Measurements from ENCODE around the gene DDX59.

The DDX59 gene

DNA sequence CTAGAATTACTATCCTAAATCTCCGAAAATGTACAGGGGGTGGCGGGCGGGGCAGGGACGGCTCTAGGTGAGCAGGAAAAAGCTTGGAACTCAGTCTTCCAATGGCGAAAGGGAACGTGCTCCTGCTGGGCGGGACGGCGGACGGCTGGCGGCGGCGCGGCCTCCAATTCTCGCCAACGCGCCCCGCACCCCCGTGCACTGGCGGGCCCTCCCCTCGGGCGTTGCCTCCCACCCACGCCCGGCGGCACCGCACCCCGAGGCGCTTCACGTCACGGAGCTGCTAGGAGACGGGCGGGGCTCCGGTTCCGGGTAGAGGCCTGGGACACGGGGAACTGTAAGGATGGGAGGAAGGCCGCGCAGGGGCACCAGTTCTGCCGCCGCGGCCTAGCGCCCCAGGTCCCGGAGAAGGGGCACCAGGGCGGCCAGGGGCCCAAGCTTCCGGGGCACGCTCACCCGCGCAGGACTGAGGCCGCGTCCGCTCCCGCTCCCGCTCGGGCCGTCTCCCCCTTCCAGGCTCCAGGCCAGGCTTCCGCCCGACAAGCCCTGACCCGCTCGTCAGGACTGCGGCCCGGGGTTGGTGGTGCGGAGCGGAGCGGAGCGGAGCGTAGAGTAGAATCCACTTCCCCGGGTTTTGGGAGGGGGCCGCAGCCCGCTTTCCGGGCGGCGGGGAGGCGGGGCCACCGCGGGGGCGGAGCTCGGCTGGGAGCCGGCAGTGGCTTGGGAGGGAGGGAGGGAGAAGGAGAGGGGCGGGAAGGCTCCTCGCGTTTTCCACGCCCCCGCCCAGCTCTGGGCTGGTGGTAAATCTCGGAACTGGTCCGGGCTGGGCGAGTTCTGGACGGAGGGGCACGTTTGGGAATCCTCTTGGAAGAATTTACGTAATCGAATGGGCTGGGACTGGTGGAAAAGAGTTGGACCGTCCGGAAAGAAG lies at the start of gene DDX59:
Gene DDX59, minus strand, starts transcription at position 594 of the 928 bp plus-strand sequence. CDS start 3,167 bp downstream, outside the sequence.
- DNase-seq, result peak; percentile 51 to 97 (median 91)

DNA sequence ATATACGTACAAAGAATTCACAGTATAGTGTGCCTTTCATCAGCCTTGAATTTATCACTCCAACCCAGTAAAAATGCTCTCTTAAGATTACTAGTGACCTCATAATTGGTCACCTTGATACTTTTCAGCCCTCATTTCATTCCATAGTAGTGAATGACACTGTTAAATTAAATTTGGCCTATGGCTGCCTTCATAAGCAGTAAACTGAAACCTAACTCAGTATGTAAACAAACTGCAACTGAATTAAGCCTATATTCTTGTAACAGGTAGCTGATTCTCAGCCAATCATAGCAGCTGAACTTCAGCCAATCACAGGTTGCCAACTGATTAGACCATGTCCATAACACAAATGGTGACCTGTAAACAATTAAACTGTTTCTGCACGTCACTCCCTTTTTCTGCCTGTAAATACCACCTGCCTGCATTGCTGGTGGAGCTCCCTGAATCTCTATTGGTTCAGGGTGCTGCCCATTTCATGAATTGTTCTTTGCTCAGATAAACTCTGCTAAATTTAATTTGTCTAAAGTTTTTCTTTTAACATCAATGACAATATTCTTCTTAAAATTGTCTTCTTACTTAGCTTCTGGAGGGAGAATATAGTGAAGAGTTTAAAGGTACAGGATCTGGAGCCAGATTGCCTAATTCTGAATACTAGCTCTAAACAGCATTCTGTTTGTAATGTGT lies 44.9 kb upstream of the DDX59 start:
- DNase-seq, result no peak

DNA sequence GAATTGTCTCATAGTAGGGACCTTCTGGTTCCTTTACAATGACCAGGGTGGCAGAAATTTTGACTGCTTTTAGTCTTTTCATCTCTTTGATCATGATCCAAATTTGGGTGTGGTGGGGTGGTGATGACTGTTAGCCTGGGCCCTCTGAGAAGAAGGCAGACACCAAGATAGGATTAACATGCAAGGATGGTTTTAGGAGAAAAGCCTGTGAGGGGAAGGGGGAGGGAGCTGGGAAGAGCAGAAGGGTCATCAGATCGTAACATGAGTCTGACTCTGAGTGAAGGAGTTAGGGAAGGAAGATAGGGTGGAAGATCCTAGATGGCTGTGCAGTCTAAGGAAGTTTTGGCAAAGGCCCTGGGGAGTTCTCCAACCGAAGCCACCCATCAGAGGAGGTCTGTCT lies 40.5 kb upstream of the DDX59 start:
- no peak for DNase-seq

DNA sequence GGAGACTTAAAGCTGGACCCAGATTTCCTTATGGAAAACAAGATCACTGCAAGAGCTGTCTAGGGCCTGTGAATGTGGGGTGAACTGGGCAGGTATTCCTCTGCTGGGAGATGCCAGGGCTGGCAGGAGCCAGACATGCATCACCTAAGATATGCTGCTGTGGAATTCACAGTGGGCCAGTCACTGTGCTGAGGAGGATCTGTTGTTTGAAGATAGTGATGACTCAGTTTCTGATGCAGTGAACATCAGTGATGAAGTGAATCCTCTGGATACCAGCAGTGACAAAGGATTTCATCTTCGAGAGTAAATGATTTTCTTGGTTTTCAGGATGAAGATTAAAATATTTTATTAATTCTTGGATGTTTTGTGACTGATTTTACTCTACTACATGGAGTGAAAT lies 39.1 kb upstream of the DDX59 start:
- no peak for DNase-seq

DNA sequence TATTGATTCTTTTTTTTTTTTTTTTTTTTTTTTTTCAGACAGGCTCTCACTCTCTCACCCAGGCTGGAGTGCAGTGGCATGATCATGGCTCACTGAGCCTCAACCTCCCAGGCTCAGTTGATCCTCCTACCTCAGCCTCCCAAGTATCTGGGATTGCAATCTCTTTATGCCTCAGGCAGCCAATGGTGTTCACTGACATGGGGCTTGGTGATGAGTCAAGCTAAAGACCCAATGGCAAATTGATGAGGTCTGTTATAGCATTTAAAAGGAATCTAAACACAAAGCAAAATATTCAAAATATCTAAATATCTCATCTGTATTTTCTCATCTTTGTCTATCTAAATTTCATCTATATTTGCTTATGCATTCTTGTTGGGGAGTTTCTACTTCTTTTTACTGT lies 38.5 kb upstream of the DDX59 start:
- DNase-seq, result no peak

DNA sequence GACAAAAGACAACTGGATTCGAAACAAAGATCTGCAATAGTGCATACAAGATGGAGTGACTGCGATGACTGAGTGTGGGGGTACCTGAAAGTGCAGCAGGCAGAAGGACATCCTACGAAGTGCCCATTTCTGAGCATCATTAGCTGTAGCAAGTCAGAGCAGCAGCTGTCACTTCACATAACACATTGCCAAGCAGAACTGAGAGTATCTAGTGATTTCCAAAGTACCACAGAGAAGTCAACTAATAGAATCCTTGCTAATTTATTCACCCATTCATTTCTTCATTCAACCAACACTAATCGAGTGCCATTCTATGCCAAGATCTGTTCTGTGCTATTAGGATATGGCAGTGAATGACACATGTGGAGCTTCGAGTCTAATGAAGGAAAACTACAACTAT lies 37.4 kb upstream of the DDX59 start:
- DNase-seq, result no peak

DNA sequence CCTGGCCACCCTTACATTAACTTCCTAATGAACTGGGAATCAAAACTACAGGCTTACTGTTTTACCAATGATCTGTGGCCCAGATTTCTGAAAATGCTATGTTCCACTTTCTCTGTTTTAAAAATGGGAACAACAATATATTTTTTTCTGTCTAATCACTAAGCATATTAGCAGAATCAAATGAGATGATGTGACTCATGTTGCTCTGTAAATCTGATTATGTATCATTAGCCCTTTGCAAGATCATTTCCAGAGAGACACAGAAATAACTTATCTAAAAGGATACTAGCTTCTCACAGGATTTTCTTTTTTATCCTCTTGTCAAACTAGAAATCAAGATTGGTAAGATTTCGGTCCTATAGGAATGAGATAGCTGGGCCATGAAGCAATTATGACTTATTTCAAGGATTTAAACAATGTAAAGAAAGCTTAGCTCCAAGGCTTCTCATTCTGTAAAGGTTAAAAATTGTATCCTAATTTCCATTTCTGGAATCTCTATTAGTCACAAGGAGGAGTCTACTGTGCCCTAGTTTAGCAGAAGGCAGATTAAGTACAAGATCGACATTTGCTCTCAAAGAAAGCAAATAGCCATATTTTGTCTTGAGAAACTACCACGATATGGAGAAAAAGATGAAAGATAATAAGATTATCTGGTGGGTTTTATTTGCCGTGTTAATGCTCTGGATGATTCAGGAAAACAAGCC lies 36.6 kb upstream of the DDX59 start:
- no peak for DNase-seq

DNA sequence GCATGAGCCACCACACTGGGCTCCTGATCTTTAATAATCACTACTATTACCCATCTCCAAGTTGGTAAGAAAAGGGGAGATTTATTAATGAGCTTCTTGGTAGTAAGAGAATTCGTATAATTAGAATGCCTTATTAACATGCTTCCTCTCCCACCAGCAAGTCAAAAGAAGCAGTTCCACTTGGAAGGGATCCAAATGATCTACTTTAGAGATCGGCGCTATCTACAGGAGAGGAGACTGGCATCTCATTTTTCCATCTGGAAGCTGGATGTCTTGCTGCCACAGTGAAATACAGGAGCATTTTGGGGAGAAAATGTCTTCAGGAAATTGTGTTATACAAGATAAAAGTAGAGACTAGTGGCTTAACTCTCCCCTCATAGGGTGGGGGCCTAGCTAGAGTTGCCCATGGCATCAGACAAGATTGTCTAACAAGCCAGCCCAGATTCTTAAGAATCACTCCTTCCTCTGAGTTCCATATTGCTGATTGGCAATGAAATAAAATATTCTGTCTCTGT lies 35.3 kb upstream of the DDX59 start:
- no peak for DNase-seq

DNA sequence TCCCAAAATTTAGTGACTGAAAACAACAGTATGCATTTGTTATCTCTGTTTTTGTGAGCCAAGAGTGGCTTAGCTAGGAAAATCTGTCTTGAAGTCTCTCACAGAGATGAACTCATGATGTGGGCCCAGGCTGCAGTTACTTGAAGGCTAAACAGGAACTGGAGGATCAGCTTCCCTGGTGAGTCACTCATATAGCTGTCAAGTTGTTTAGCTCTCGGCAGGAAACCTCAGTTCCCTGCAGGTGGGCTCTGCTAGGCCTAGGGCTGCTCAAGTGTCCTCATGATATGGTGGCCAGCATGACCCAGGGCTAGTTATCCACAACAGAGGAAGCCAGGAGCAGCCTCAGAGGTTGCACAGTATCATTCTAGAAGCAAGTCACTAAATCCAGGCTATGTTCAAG lies 30.2 kb upstream of the DDX59 start:
- DNase-seq, result no peak

DNA sequence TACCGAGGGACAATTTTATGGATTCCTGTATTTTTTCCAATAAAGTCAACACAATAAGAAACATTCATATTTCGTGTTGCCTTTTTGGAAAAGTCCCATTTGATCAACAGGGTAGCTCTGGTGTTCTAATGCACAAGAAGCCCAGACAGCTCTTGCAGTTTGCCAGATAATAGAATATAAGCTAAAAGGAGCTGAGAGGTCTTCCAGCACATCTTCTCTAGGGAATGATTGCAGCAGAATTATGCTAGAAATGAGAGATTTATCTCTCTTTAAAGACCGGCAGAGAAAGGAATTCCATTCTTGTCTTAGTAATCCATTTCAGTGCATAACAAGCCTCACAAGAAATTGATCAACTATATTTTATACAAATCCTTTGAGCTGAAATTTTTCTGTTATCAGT lies 25.0 kb upstream of the DDX59 start:
- no peak for DNase-seq

DNA sequence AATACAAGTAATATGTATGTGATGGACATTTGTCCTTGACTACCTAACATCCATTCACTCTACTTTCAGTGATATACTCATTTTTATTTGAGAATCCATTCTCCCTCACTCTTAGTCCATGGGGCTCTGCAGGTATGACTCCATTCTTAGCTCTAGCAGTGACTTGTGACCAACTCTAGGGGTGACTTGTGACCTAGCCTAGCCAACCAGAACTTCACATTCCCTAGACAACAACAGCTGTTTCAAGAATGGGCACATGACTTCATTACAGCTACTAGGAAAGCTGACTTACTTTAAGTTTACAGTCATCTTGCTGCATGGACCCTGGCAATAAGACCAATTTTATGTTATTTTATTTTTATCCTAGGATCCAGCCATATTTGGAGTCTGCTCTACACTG lies 23.6 kb upstream of the DDX59 start:
- no peak for DNase-seq

DNA sequence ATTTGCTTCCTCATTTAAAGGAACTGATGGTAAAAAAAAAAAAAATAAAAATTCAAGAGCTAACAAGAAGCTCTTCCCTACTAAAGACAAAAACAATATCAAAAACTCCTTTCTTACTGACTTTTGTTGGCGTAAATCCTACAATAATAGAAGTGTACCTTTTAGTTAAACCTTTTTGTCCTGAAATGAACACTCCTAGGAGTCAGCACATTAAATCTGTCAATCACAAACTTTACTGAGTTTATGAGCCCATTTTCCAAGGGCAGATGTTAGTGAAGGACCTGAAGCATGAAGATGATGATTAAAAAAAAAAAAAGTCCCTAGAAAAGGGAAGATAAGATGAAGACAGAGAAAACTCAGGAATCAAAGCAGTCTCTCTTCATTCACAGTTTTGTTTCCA lies 22.6 kb upstream of the DDX59 start:
- DNase-seq, result no peak

DNA sequence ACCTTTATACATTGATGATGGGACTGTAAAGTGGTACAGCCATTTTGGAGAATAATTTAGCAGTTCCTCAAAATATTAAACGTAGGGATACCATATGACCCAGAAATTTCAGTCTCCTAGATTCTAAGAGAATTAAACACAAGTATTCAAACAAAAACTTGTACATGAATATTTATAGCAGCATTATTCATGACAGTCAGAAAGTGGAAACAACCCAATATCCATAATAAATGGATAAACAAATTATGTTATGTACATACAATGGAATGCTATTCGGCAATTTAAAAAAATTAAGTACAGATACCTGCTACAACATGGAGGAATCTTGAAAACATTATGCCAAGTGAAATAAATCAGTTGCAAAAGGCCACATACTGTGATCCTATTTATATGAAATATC lies 16.9 kb upstream of the DDX59 start:
- DNase-seq, result no peak

DNA sequence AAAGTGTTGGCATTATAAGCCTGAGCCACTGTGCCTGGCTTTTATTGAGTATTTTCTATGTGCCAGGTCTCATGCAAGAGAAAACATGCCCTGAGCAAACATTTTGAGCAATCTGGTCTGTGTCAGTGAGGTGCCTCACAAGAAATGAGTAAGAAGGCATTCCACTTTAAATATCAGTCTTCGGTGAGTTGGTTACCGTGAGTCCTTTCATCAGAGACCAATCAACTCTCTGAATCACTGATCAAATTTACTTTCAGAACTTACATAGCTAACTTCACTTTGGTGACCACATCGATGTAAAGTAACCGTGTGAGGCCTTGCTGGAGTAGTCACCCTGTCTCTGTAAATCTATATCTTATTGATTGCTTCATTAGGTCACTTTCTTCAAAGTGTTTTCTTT lies 14.3 kb upstream of the DDX59 start:
- DNase-seq, result no peak

DNA sequence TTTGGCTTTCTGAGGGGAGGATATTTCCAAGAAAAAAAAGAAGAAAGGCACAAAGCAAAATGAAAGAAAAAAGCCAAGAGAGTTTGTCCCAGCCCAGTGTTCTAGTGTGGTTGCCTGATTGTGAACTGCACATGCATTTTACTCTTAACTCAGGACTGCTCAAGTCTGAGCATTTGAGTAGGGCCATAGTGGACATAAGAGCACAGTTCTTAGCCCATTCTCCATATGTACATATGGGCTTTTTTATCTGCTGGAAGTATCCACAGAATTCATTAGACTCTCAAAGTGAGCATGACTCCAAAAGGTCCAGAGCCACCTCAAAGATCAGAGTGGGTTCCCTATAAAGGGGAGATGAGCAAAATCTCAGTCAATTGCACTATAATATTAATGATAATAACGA lies 13.6 kb upstream of the DDX59 start:
- DNase-seq, result no peak

DNA sequence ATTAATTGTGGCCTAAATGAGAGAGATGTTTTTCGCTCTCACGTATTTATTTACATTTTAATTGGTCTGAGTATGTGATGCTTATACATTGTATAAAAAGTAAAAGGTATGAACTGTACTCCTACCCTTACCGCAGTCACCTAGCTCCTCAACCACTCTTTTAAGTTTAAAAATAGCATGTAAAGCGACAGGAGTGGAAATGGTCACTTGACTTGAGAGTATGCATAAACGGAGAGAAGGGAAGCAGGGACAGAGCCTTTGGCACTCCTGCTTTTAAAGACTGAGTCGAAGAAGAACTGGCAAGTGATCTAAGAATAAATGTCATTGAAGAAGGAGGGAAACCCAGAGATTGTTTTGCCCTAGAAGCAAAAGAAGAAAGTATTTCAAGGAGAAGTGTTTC lies 11.5 kb upstream of the DDX59 start:
- DNase-seq, result no peak

DNA sequence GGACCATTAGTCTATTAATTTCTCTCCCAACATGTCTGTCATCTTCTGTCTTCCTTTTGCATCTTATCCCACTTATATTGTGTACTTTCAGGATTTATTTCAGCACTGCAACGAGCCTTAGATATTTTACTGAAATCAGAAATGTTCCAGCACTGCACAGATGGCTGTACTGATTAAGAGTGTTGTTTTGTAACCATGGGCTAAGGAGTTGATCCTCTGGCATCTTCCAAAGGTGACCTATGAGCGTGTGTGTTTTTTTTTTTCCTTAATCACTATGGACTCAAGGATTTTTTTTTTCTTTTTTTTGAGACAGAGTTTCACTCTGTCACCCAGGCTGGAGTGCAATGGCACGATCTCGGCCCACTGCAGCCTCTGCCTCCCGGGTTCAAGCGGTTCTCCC lies 7.1 kb upstream of the DDX59 start:
- no peak for DNase-seq

DNA sequence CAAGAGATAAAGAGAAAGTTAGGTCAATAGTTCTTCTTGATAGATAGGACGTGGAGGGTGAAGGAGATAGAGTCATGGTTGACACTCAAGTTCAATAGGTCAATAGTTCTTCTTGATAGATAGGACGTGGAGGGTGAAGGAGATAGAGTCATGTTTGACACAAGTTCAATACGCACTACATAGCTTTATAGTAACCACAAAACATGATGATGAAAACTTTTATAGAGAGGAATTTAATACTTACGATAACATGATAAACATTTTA lies 5.8 kb upstream of the DDX59 start:
- no peak for DNase-seq

DNA sequence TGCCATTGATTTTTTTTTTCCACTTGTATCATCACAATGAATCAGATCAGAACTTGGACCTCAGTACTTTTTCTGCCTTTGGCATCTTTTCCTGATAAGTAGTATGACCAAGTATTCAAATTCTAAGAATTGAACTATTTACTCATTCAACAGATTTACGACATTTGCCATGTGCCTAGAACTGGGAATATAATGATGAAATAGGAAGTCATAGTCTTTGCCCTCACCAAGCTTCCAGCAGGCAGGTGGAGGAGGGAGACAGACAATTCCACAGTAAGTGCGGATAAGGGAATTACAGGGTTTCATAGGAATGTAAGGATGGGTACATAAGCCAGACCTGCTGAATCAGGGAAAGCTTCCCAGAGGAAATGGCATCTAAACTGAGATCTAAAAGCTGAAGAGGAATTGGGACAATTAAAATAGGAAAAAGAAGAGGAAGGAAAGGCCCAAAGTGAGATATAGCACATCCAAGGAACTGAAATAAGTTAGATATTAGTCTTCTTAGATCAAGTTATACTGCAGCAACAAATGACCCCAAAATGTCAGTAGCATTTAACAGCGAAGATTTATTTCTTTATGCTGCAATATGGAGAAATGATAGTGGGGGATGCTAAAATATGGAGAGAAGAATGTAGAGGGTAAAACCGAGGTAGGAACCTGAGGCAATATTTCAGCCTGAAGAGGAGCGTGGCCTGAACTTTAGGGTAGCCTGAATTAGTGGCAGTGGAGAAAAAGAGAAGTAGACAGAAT lies 5.3 kb upstream of the DDX59 start:
- no peak for DNase-seq

DNA sequence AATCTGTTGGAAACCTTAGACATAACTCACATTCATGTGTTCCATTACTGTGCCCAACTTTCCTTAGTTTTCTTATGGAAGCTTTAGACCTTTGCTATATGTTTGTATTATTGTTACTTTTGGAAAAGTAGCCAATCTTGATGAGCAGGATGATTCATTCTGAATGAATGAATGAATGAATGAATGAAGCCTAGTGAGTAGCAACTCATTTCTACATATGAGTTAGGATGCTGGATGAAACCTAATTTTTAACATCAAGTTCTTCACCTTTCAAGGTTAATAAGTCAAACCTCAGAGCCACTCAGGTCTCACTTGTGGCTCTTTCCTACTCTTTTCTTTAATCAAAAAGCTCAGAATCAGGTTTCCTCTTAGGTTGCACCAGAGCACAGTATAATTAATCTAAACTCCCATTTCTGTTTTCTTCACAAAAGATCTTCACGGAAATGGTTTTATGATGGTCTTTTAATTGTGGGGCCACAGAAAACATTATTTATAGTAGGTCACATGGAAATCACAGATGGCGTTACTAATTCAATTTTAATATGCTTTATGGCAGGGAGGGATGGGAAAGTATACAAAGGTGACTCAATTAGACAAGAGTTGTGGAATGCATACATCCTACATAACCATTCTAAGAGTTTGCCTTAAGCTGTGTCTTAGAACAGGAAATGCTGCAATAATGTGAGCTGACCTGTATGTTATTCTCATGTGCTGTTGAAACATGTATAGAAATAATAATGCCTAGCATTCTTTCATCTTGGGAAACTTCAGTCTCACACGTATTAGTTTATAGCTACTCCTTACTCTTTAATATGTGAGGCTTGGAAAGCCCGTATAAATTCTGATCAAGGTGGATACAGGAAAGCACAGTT lies 4.5 kb upstream of the DDX59 start:
- no peak for DNase-seq
